H1 (cell line): Measurements from ENCODE around the gene SMYD3. TPM values are rescaled to one million over a fixed set of nuclear protein-coding genes. Genes with fewer than 3 reads are reported as not detected.

Experiments used
- CTCF ChIA-PET: fragments of 300-600 bp; sonication (Branson Sonifier 250); formaldehyde crosslinking; loops from one replicate; lab custom pipeline; 2021; ENCODE audit not compliant: partially characterized antibody; lab: Charles Lee
- POLR2A ChIA-PET: fragments of 300-600 bp; sonication (Branson Sonifier 250); formaldehyde crosslinking; loops from one replicate; lab custom pipeline; 2021; ENCODE audit warnings: inconsistent platforms; ENCODE audit not compliant: partially characterized antibody; lab: Charles Lee
- DNase-seq, 2 experiments: peaks; one replicate each; pipeline versions ENCODE4 v3.0.0 to v3.0.0-alpha.2; 2010 to 2022; ENCODE audit warnings: low spot score in 2 of 2, low read depth in 1 of 2, mixed read lengths in 1 of 2
- FAIRE-seq: peaks from 2 replicates; lab custom pipeline; 2011; peaks lifted over from hg19 to GRCh38; lab: Jason Lieb, UNC
- H2AFZ ChIP-seq: 2 replicates; pipeline ENCODE4 v1.8.1; 2012; ENCODE audit warnings: low read length, inconsistent platforms
- H2AK5ac ChIP-seq: 2 replicates; pipeline ENCODE4 v1.6.1; 2013; ENCODE audit warnings: low read depth, low read length
- H2BK120ac ChIP-seq: replicated peaks from 2 replicates; pipeline ENCODE3; 2013; ENCODE audit warnings: low read depth, low read length, inconsistent platforms
- H2BK12ac ChIP-seq: 2 replicates; pipeline ENCODE4 v1.6.1; 2013; ENCODE audit warnings: low read depth, low read length
- H2BK15ac ChIP-seq: 2 replicates; pipeline ENCODE4 v1.6.1; 2013; ENCODE audit warnings: low read length
- H2BK20ac ChIP-seq: 2 replicates; pipeline ENCODE4 v1.6.1; 2013; ENCODE audit warnings: low read length
- H2BK5ac ChIP-seq: 2 replicates; pipeline ENCODE4 v1.6.1; 2013; ENCODE audit warnings: low read depth, low read length
- H3K14ac ChIP-seq: 2 replicates; pipeline ENCODE4 v1.6.1; 2013; ENCODE audit warnings: inconsistent platforms; ENCODE audit not compliant: insufficient read length
- H3K18ac ChIP-seq: 2 replicates; pipeline ENCODE4 v1.6.1; 2013; ENCODE audit warnings: low read length; ENCODE audit errors: extremely low read depth
- H3K23ac ChIP-seq: 2 replicates; pipeline ENCODE4 v1.6.1; 2013; ENCODE audit warnings: inconsistent platforms; ENCODE audit not compliant: insufficient read length
- H3K23me2 ChIP-seq: 2 replicates; pipeline ENCODE4 v1.6.1; 2013; ENCODE audit warnings: low read depth, low read length
- H3K27ac ChIP-seq: 2 replicates; pipeline ENCODE4 v1.6.1; 2011; ENCODE audit warnings: low read depth, low read length, inconsistent platforms
- H3K27me3 ChIP-seq, 4 experiments: replicated peaks in 1 of 4; 1 replicate in 1 of 4; 2 replicates in 3 of 4; pipeline versions ENCODE4 v1.6.1 to v1.8.1; 2011 to 2013; ENCODE audit warnings: low read length in 3 of 4, mild to moderate bottlenecking in 3 of 4, inconsistent platforms in 2 of 4, mixed read lengths in 2 of 4, moderate library complexity in 1 of 4; ENCODE audit not compliant: control insufficient read depth in 3 of 4, insufficient read depth in 3 of 4; ENCODE audit errors: extremely low read depth in 1 of 4
- H3K36me3 ChIP-seq, 4 experiments: 2 replicates each; pipeline versions ENCODE4 v1.6.1 to v1.8.1; 2011 to 2013; ENCODE audit warnings: mild to moderate bottlenecking in 4 of 4, low read length in 3 of 4, moderate library complexity in 2 of 4, control low read depth in 1 of 4, inconsistent platforms in 1 of 4; ENCODE audit not compliant: insufficient read depth in 4 of 4, control insufficient read depth in 2 of 4
- H3K4ac ChIP-seq: replicated peaks from 2 replicates; pipeline ENCODE3; 2013; ENCODE audit warnings: low read length, low read depth, mixed read lengths, inconsistent platforms; ENCODE audit not compliant: insufficient read length
- H3K4me1 ChIP-seq, 4 experiments: replicated peaks in 1 of 4; 1 replicate in 1 of 4; 2 replicates in 3 of 4; pipeline versions ENCODE4 v1.6.1 to v1.8.1; 2011 to 2013; ENCODE audit warnings: low read length in 3 of 4, inconsistent platforms in 2 of 4, mixed read lengths in 1 of 4; ENCODE audit not compliant: insufficient read depth in 4 of 4, control insufficient read depth in 3 of 4
- H3K4me2 ChIP-seq, 2 experiments: 2 replicates each; pipeline versions ENCODE4 v1.6.1 to v1.8.1; 2011 to 2013; ENCODE audit warnings: low read depth in 2 of 2, low read length in 2 of 2, control low read depth in 1 of 2, inconsistent platforms in 1 of 2, mild to moderate bottlenecking in 1 of 2; ENCODE audit not compliant: insufficient read depth in 1 of 2
- H3K4me3 ChIP-seq, 4 experiments: fragments of 200-600, 300-600 bp in 1 of 4; sonication (generic), shearing (Covaris generic), sonication (Bioruptor Twin) in 1 of 4; 2 replicates each; pipeline versions ENCODE4 v1.5.1 to v1.8.1; 2011 to 2016; ENCODE audit warnings: low read length in 4 of 4, low read depth in 3 of 4, control low read depth in 2 of 4, inconsistent platforms in 2 of 4, mild to moderate bottlenecking in 2 of 4, mixed read lengths in 1 of 4, moderate library complexity in 1 of 4; ENCODE audit not compliant: insufficient read depth in 2 of 4; ENCODE audit errors: extremely low read depth in 1 of 4
- H3K56ac ChIP-seq: replicated peaks from 2 replicates; pipeline ENCODE3; 2013; ENCODE audit warnings: low read depth, mild to moderate bottlenecking, mixed read lengths, low read length, inconsistent platforms; ENCODE audit not compliant: insufficient read length
- H3K79me1 ChIP-seq: 2 replicates; pipeline ENCODE4 v1.6.1; 2013; ENCODE audit warnings: low read depth, low read length, control low read depth
- H3K79me2 ChIP-seq, 2 experiments: 2 replicates each; pipeline versions ENCODE4 v1.6.1 to v1.8.1; 2012 to 2013; ENCODE audit warnings: low read length in 2 of 2, mild to moderate bottlenecking in 2 of 2, inconsistent platforms in 1 of 2; ENCODE audit not compliant: insufficient read depth in 2 of 2, control insufficient read depth in 1 of 2
- H3K9ac ChIP-seq, 4 experiments: replicated peaks in 1 of 4; 1 replicate in 1 of 4; 2 replicates in 3 of 4; pipeline versions ENCODE4 v1.6.1 to v1.8.1; 2011 to 2013; ENCODE audit warnings: low read depth in 3 of 4, low read length in 3 of 4, control low read depth in 2 of 4, mild to moderate bottlenecking in 2 of 4, moderate library complexity in 2 of 4, inconsistent platforms in 1 of 4; ENCODE audit errors: extremely low read depth in 1 of 4
- H3K9me3 ChIP-seq, 2 experiments: 2 replicates each; pipeline versions ENCODE4 v1.6.1 to v1.8.1; 2012 to 2013; ENCODE audit warnings: mild to moderate bottlenecking in 2 of 2, moderate library complexity in 2 of 2, control low read depth in 1 of 2, inconsistent platforms in 1 of 2, low read depth in 1 of 2, low read length in 1 of 2, mixed read lengths in 1 of 2; ENCODE audit not compliant: insufficient read depth in 2 of 2
- H4K20me1 ChIP-seq, 2 experiments: replicated peaks in 1 of 2; 2 replicates each; pipeline versions ENCODE3 to v1.8.1; 2011 to 2013; ENCODE audit warnings: inconsistent platforms in 2 of 2, low read length in 2 of 2, mild to moderate bottlenecking in 1 of 2; ENCODE audit not compliant: insufficient read depth in 2 of 2, control insufficient read depth in 1 of 2
- H4K5ac ChIP-seq: 2 replicates; pipeline ENCODE4 v1.6.1; 2013; ENCODE audit warnings: low read length, low read depth, mixed read lengths, inconsistent platforms; ENCODE audit not compliant: insufficient read length
- H4K8ac ChIP-seq: 2 replicates; pipeline ENCODE4 v1.8.0; 2013; ENCODE audit warnings: mild to moderate bottlenecking, moderate library complexity, low read length, inconsistent platforms; ENCODE audit not compliant: insufficient read depth; ENCODE audit errors: extremely low read depth
- H4K91ac ChIP-seq: replicated peaks from 2 replicates; pipeline ENCODE3; 2013; ENCODE audit warnings: low read length, mixed read lengths, inconsistent platforms; ENCODE audit not compliant: insufficient read length
- CEBPB ChIP-seq: IDR thresholded peaks from 2 replicates; pipeline ENCODE4 v1.6.1; 2012; ENCODE audit warnings: low read depth, low read length
- CHD2 ChIP-seq: IDR thresholded peaks from 2 replicates; pipeline ENCODE4 v1.6.1; 2012; ENCODE audit warnings: low read length, improper control_type of control experiment
- CREB1 ChIP-seq: IDR thresholded peaks from 2 replicates; pipeline ENCODE4 v1.6.1; 2012; ENCODE audit warnings: inconsistent platforms
- HDAC6 ChIP-seq: IDR thresholded peaks from one replicate; pipeline ENCODE4 v1.7.1; 2012; ENCODE audit warnings: low read depth, mild to moderate bottlenecking, inconsistent platforms, low read length, moderate library complexity
- KDM1A ChIP-seq: fragments of 200-600, 300-600 bp; sonication (generic); IDR thresholded peaks from 2 replicates; pipeline ENCODE4 v1.7.1; 2016; ENCODE audit warnings: mild to moderate bottlenecking, low read length, borderline replicate concordance
- MAFK ChIP-seq: IDR thresholded peaks from 2 replicates; pipeline ENCODE4 v1.6.1; 2012; ENCODE audit warnings: low read depth, mild to moderate bottlenecking, improper control_type of control experiment, low read length
- PHF8 ChIP-seq: fragments of 200-600 bp; sonication (generic); conservative IDR thresholded peaks from 2 replicates; pipeline ENCODE4 v1.7.1; 2012; ENCODE audit warnings: low read depth, mild to moderate bottlenecking, inconsistent platforms, low read length, moderate library complexity
- POU5F1 ChIP-seq: IDR thresholded peaks from 2 replicates; pipeline ENCODE4 v1.6.1; 2011; ENCODE audit warnings: low read depth, mild to moderate bottlenecking, low read length, moderate library complexity
- RXRA ChIP-seq: IDR thresholded peaks from 2 replicates; pipeline ENCODE4 v1.6.1; 2011; ENCODE audit warnings: low read depth, mild to moderate bottlenecking, low read length, moderate library complexity; ENCODE audit not compliant: insufficient read depth
- TAF7 ChIP-seq: optimal IDR thresholded peaks from 2 replicates; pipeline ENCODE3; 2011; ENCODE audit warnings: low read depth, mild to moderate bottlenecking, inconsistent platforms, low read length, moderate library complexity, borderline replicate concordance
- TEAD4 ChIP-seq: IDR thresholded peaks from 2 replicates; pipeline ENCODE4 v1.6.1; 2012; ENCODE audit warnings: low read depth, low read length, inconsistent platforms, mixed read lengths
- USF2 ChIP-seq: IDR thresholded peaks from 2 replicates; pipeline ENCODE4 v1.6.1; 2011; ENCODE audit warnings: low read length, improper control_type of control experiment
- WGBS, 2 experiments: shearing (Covaris generic) in 1 of 2; methylation state at CpG; one replicate each; pipeline versions ENCODE4 v1.1.6 to v1.1.7; 2013 to 2015; ENCODE audit warnings: low lambda C conversion rate in 2 of 2, mixed read lengths in 2 of 2, inconsistent platforms in 1 of 2, low coverage in 1 of 2, missing lambda C conversion rate in 1 of 2; ENCODE audit not compliant: insufficient replicate concordance in 2 of 2, insufficient coverage in 1 of 2, insufficient read length in 1 of 2; ENCODE audit errors: extremely low coverage in 1 of 2, missing lambda C conversion rate in 1 of 2; 5-methylcytosine and 5-hydroxymethylcytosine counted together
- polyA plus RNA-seq, 7 experiments: library from polyadenylated mRNA; depleted of rRNA in 3 of 7; stranded (reverse) in 5 of 7; unstranded in 2 of 7; fragments of >200 nt in 5 of 7; fragments of 200-250 nt in 2 of 7; gene quantifications; 1 replicate in 5 of 7; 2 replicates in 1 of 7; 4 replicates in 1 of 7; pipeline versions ENCODE4 v1.2.1 to v1.2.3, GENCODE V29; 2011 to 2013; ENCODE audit warnings: missing spikeins in 2 of 7, mixed read lengths in 2 of 7
- total RNA-seq: library from RNA; stranded (reverse); fragmentation: NEBNext Ultra II Directional; extraction: Animal tissue kit (Norgen Biotek cat#: 25700); gene quantifications from 2 replicates; pipeline ENCODE4 v1.2.1, GENCODE V29; 2021
- TF ChIP-seq, protein P1 (sequence below): IDR thresholded peaks from 2 replicates; pipeline ENCODE4 v1.6.1; 2012; ENCODE audit warnings: inconsistent platforms
- TF ChIP-seq, protein P2 (sequence below): IDR thresholded peaks from 2 replicates; pipeline ENCODE4 v1.6.1; 2012; ENCODE audit warnings: inconsistent platforms

SMYD3 gene
- total and polyA plus RNA-seq, 2 of the 8 experiments (the other 6 are each of a cell fraction or from before 2014, with no cell fraction given): 17.3 to 25.4 TPM

DNA sequence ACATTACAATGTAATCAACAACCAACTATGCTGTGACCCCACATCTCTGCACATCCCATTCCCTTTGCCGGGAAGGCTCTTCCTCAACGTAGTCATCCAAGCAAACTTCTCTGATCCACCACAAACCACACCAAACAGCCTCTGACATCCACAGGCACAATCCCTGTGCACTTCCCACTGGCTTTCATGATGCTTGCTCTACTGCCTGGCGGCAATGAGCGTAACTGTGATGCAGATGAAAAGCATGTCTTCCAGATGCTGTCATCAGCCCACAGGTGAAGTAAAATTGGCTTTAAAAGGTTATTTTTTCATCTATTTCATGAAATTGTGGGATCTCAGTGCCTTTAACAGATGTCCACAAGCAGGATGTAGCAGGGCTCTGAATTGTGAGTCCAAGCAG, 635.2 kb downstream of the SMYD3 start:
- 100% methylated on average over 4 of the region's 4 CpGs; no CpG with 5 or more reads in 1 of the 2 experiments for WGBS, 2 experiments
- Histone ChIP-seq H3K27ac (no peak overlapping the region), H2BK20ac (no peak overlapping the region), H3K23me2 (no peaks in the 10 kb centered on the region), H3K4ac (no peak overlapping the region), H3K36me3 (no peaks in the 10 kb centered on the region), H4K5ac (no peak overlapping the region), H4K20me1 (no peaks in the 10 kb centered on the region), H2BK12ac (no peak overlapping the region), H3K79me1 (no peaks in the 10 kb centered on the region), H3K14ac (no peak overlapping the region), H2BK15ac (no peak overlapping the region), H3K27me3 (no peaks in the 10 kb centered on the region), H3K4me3 (no peak overlapping the region), H2AK5ac (no peak overlapping the region), H2BK5ac (no peak overlapping the region), H3K56ac (no peak overlapping the region), H3K9me3 (no peaks in the 10 kb centered on the region), H3K79me2 (no peaks in the 10 kb centered on the region), H3K18ac (no peak overlapping the region), H3K9ac (no peak overlapping the region), H3K23ac (no peak overlapping the region), H2AFZ (no peak overlapping the region), H4K91ac (no peak overlapping the region), H3K4me2 (no peak overlapping the region), H4K8ac (no peak overlapping the region), H3K4me1 (no peaks in the 10 kb centered on the region), H2BK120ac (no peak overlapping the region)
- no peak for FAIRE-seq
- no peak for DNase-seq
- ChIA-PET CTCF (interaction anchor here (0.6 to 5.8 kb wide), 4 partner anchors 9 to 916 kb away, joined by 3 to 25 read pairs (median 12); no protein-coding TSS in a partner anchor), POLR2A (no interaction called here)
- TF ChIP-seq POU5F1 (no peak), TAF7 (no peak), KDM1A (no peak), USF2 (no peak), CEBPB (no peak), CREB1 (no peak), RXRA (no peak), HDAC6 (no peak), PHF8 (no peak), MAFK (no peak), TEAD4 (no peak), CHD2 (no peak)
- TF ChIP-seq, protein P1, sequence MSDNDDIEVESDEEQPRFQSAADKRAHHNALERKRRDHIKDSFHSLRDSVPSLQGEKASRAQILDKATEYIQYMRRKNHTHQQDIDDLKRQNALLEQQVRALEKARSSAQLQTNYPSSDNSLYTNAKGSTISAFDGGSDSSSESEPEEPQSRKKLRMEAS: no peak
- TF ChIP-seq, protein P2, sequence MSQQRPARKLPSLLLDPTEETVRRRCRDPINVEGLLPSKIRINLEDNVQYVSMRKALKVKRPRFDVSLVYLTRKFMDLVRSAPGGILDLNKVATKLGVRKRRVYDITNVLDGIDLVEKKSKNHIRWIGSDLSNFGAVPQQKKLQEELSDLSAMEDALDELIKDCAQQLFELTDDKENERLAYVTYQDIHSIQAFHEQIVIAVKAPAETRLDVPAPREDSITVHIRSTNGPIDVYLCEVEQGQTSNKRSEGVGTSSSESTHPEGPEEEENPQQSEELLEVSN: no peak
